Ramos (cell line): Measurements from ENCODE around the gene SLC38A4.
"Not testable (repeated sequence)": the region's sequence is repeated elsewhere in the genome, so short reads cannot be mapped to it uniquely, and the experiment has no call there.

Source experiments
- in situ Hi-C: fragments of 300-500 bp; cut with MboI; formaldehyde crosslinking; loops from one replicate; pipeline ENCODE4 v1.14.3; 2022; ENCODE audit warnings: low sequenced_read_pairs; ENCODE audit not compliant: unreplicated experiment

SLC38A4 gene

GRCh38 chr12:46779879-46780278 lies 45.9 kb downstream of the SLC38A4 start:
- in situ Hi-C loops = no loop called here

- in situ Hi-C loops = no loop called here
Measured at GRCh38 chr12:46779063-46779462, 46.7 kb downstream of the SLC38A4 start.

GRCh38 chr12:46778415-46778814 lies 47.4 kb downstream of the SLC38A4 start:
- in situ Hi-C loops = no loop called here

- in situ Hi-C loops = no loop called here
Measured at GRCh38 chr12:46777587-46777986, 48.2 kb downstream of the SLC38A4 start.

GRCh38 chr12:46775796-46776195 lies 50.0 kb downstream of the SLC38A4 start:
- in situ Hi-C loops = no loop called here

- in situ Hi-C loops = no loop called here
Measured at GRCh38 chr12:46774322-46774633, 51.5 kb downstream of the SLC38A4 start.

- in situ Hi-C loops = no loop called here
Measured at GRCh38 chr12:46773586-46774321, 52.0 kb downstream of the SLC38A4 start.

- in situ Hi-C loops = no loop called here
Measured at GRCh38 chr12:46771268-46771827, 54.4 kb downstream of the SLC38A4 start.

GRCh38 chr12:46770501-46771183 lies 55.2 kb downstream of the SLC38A4 start:
- in situ Hi-C loops = no loop called here

- in situ Hi-C loops = no loop called here
Measured at GRCh38 chr12:46764005-46764404, 61.8 kb downstream of the SLC38A4 start.

GRCh38 chr12:46763230-46763629 lies 62.6 kb downstream of the SLC38A4 start:
- in situ Hi-C loops = no loop called here

GRCh38 chr12:46754550-46754949 lies 71.2 kb downstream of the SLC38A4 start:
- in situ Hi-C loops = no loop called here

GRCh38 chr12:46752396-46752795 lies 73.4 kb downstream of the SLC38A4 start:
- in situ Hi-C loops = no loop called here

- in situ Hi-C loops = no loop called here
Measured at GRCh38 chr12:46751173-46751572, 74.6 kb downstream of the SLC38A4 start.

GRCh38 chr12:46749322-46749721 lies 76.5 kb downstream of the SLC38A4 start:
- in situ Hi-C loops = no loop called here

- in situ Hi-C loops = no loop called here
Measured at GRCh38 chr12:46744283-46744682, 81.5 kb downstream of the SLC38A4 start.

GRCh38 chr12:46743456-46743855 lies 82.3 kb downstream of the SLC38A4 start:
- in situ Hi-C loops = no loop called here

GRCh38 chr12:46742271-46742670 lies 83.5 kb downstream of the SLC38A4 start:
- in situ Hi-C loops = not testable (repeated sequence)

- in situ Hi-C loops = no loop called here
Measured at GRCh38 chr12:46725332-46725731, 100.5 kb downstream of the SLC38A4 start.

- in situ Hi-C loops = no loop called here
Measured at GRCh38 chr12:46723629-46724419, 102.0 kb downstream of the SLC38A4 start.
